Endothelial cell of umbilical vein (primary cell): ENCODE results near the gene CHST8.

ENCODE experiments used
- CTCF ChIP-seq, 2 donors: IDR thresholded peaks; 1 replicate in 1 of 2; 2 replicates in 1 of 2; pipeline ENCODE4 v1.5.1; 2011; ENCODE audit warnings: low read length in 2 of 2, mild to moderate bottlenecking in 2 of 2, moderate library complexity in 2 of 2, control low read depth in 1 of 2, inconsistent platforms in 1 of 2, low read depth in 1 of 2; ENCODE audit not compliant: insufficient read depth in 1 of 2; ENCODE audit errors: extremely low read depth in 1 of 2
- EZH2 ChIP-seq: IDR thresholded peaks from 2 replicates; pipeline ENCODE4 v1.6.1; 2012; ENCODE audit warnings: borderline replicate concordance, low read depth, mild to moderate bottlenecking, moderate library complexity, low read length, inconsistent platforms; ENCODE audit not compliant: severe bottlenecking
- GATA2 ChIP-seq: IDR thresholded peaks from 2 replicates; pipeline ENCODE4 v1.7.0; 2011; ENCODE audit warnings: low read depth, mild to moderate bottlenecking, moderate library complexity, mixed read lengths, low read length; ENCODE audit not compliant: insufficient read length, insufficient read depth
- JUN ChIP-seq: IDR thresholded peaks from 2 replicates; pipeline ENCODE4 v1.6.1; 2011; ENCODE audit warnings: borderline replicate concordance, low read depth; ENCODE audit not compliant: insufficient read length, insufficient read depth
- MAX ChIP-seq: IDR thresholded peaks from 2 replicates; pipeline ENCODE4 v1.6.1; 2011; ENCODE audit not compliant: insufficient read depth, insufficient read length
- POLR2A ChIP-seq: IDR thresholded peaks from 2 replicates; pipeline ENCODE4 v1.6.1; 2012; ENCODE audit warnings: low read depth, mild to moderate bottlenecking, control low read depth, low read length
- POLR2AphosphoS5 ChIP-seq: IDR thresholded peaks from 2 replicates; pipeline ENCODE4 v1.6.1; 2012; ENCODE audit warnings: low read depth, mild to moderate bottlenecking, control low read depth, low read length, moderate library complexity; ENCODE audit not compliant: insufficient read depth

- TF ChIP-seq MAX: no peak
- no peak for TF ChIP-seq CTCF (IDR thresholded peaks at IDR 0.05; ENCODE audit: extremely low read depth in 1 of 2, insufficient read depth in 1 of 2, low read depth in 1 of 2, low read length in 2 of 2)
- no peak for TF ChIP-seq POLR2A
- no peak for TF ChIP-seq POLR2AphosphoS5
- TF ChIP-seq EZH2: no peak
- no peak for TF ChIP-seq JUN
- no peak for TF ChIP-seq GATA2
Observed at GRCh38 chr19:33688171-33688992, 66.6 kb downstream of the CHST8 start.
